ENCODE results near the gene GAPDH. TPM values are rescaled to one million over a fixed set of nuclear protein-coding genes. Genes with fewer than 3 reads are reported as not detected.
A peak's percentile ranks its signal among the peaks of the same experiment; 100 is the strongest.

Gene GAPDH
- polyA plus RNA-seq, 3 donors = 2,879 to 3,427 (median 3,223) TPM

GRCh38 chr12:6492838-6493496 is 41.4 kb upstream of the GAPDH start, which contains the start of gene MRPL51:
Gene MRPL51, minus strand, starts transcription at chr12:6493262. Its CDS starts 126 bp downstream, at chr12:6493136.
- Histone ChIP-seq H3K79me2 (ENCODE audit: insufficient read depth, low read length) (peaks cover 51% of the 10 kb centered on the region), H3K4me2 (replicated peaks; ENCODE audit: extremely low read depth, low read length, poor library complexity, severe bottlenecking) (peak within 1 kb of the TSS; percentile 93), H3K27me3 (ENCODE audit: control insufficient read depth in 2 of 2, insufficient read depth in 2 of 2, low read length in 2 of 2) (no peaks in the 10 kb centered on the region), H3K27ac (ENCODE audit: low read depth in 1 of 2, low read length in 2 of 2) (peak within 1 kb of the TSS; percentile 88 to 91), H2AFZ (ENCODE audit: insufficient read depth, low read depth, low read length, poor library complexity, severe bottlenecking) (peak within 1 kb of the TSS; percentile 94), H3K4me3 (replicated peaks in 1 of 3; ENCODE audit: low read depth in 2 of 3, low read length in 3 of 3) (peak within 1 kb of the TSS; percentile 61 to 92 (median 90)), H3K36me3 (replicated peaks in 1 of 2; ENCODE audit: control insufficient read depth in 1 of 2, insufficient read depth in 2 of 2, low read length in 2 of 2) (peaks cover 21 to 32% of the 10 kb centered on the region in 2 donors), H4K20me1 (ENCODE audit: insufficient read depth, low read length) (peaks cover 10% of the 10 kb centered on the region), H3K4me1 (ENCODE audit: control insufficient read depth in 1 of 2, insufficient read depth in 2 of 2, low read length in 2 of 2) (peaks cover 20 to 30% of the 10 kb centered on the region in 2 donors), H3K9me3 (replicated peaks in 1 of 2; ENCODE audit: control insufficient read depth in 1 of 2, insufficient read depth in 1 of 2, low read length in 2 of 2) (no peaks in the 10 kb centered on the region), H3K9ac (ENCODE audit: insufficient read depth, low read length, poor library complexity, severe bottlenecking) (peak within 1 kb of the TSS; percentile 73)
- TF ChIP-seq CTCF (IDR thresholded peaks at IDR 0.05) = no peak
- peak; percentile 91 to 94 (median 93) for DNase-seq
- Mint-ChIP-seq H3K27me3 (ENCODE audit: low read depth in 3 of 3) (peaks cover 0 to 3% (median 2%) of the 10 kb centered on the region in 3 donors), H3K4me1 (peaks cover 22% of the 10 kb centered on the region), H3K9me3 (no peaks in the 10 kb centered on the region), H3K27ac (peak within 1 kb of the TSS; percentile 95 to 99 (median 99)), H3K36me3 (peaks cover 16 to 28% of the 10 kb centered on the region in 2 donors), H3K4me3 (peak within 1 kb of the TSS; percentile 97 to 98)
- 0% methylated on average over 28 of the region's 39 CpGs for WGBS (ENCODE audit: insufficient coverage)
- intact Hi-C loops (cut with micrococcal nuclease) = loop anchor here (2.0 kb wide), 2 partner anchors 22 to 42 kb away; partner anchors contain the start of genes GAPDH (in 1 of the 2) and VAMP1 (in 1 of the 2)

DNA sequence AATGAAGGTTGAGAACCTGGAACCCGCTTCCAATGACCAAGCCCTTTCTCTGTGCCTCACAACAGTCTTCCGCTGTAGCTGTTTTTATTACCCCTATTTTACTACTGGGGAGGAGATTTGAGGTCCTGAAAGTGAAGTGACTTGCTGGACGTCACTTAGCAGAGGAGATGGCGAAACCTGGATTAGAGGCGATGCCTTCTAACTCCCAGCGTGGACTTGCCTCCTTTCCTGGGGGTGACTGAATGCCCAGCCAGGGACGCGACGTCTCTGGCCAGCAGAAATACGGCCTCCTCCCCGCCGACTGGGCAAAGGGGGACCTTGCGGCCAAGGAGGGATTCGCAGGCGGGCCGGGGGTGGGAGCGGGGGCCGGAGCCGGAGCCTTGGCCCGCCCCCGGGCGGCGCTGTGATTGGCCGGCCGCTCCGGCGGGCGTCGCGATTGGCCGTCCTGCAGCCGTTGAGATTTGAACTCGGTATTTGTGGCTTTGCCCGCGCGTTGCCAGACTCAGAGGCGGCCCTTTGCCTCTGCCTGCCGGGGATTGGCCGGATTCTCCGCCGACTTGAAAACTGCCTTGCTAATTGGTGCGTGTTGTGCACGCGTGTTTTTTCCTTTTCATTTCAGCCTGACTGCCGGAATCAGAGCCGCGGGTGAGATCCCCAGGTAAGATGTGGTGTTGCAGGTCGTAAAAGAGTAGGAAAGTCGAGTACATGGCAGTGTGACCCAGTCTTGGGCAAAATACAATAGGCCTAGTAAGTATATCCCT is 40.6 kb upstream of the GAPDH start, which contains the start of gene NCAPD2:
Gene NCAPD2, plus strand, starts transcription at position 606 of the 761 bp plus-strand sequence. CDS start 997 bp downstream, outside the sequence.
- peak; percentile 91 to 95 (median 91) for DNase-seq
- 0% methylated on average over 47 of the region's 49 CpGs for WGBS (ENCODE audit: insufficient coverage)
- Histone ChIP-seq H3K4me3 (replicated peaks in 1 of 3; ENCODE audit: low read depth in 2 of 3, low read length in 3 of 3) (peak within 1 kb of the TSS; percentile 61 to 92 (median 90)), H3K79me2 (ENCODE audit: insufficient read depth, low read length) (peaks cover 58% of the 10 kb centered on the region), H4K20me1 (ENCODE audit: insufficient read depth, low read length) (peaks cover 10% of the 10 kb centered on the region), H2AFZ (ENCODE audit: insufficient read depth, low read depth, low read length, poor library complexity, severe bottlenecking) (peak within 1 kb of the TSS; percentile 94), H3K9me3 (replicated peaks in 1 of 2; ENCODE audit: control insufficient read depth in 1 of 2, insufficient read depth in 1 of 2, low read length in 2 of 2) (no peaks in the 10 kb centered on the region), H3K27ac (ENCODE audit: low read depth in 1 of 2, low read length in 2 of 2) (peak within 1 kb of the TSS; percentile 88 to 91), H3K27me3 (ENCODE audit: control insufficient read depth in 2 of 2, insufficient read depth in 2 of 2, low read length in 2 of 2) (no peaks in the 10 kb centered on the region), H3K9ac (ENCODE audit: insufficient read depth, low read length, poor library complexity, severe bottlenecking) (peak within 1 kb of the TSS; percentile 73), H3K36me3 (replicated peaks in 1 of 2; ENCODE audit: control insufficient read depth in 1 of 2, insufficient read depth in 2 of 2, low read length in 2 of 2) (peaks cover 28 to 39% of the 10 kb centered on the region in 2 donors), H3K4me1 (ENCODE audit: control insufficient read depth in 1 of 2, insufficient read depth in 2 of 2, low read length in 2 of 2) (peaks cover 20 to 30% of the 10 kb centered on the region in 2 donors), H3K4me2 (replicated peaks; ENCODE audit: extremely low read depth, low read length, poor library complexity, severe bottlenecking) (peak within 1 kb of the TSS; percentile 93)
- H3K9me3 Mint-ChIP-seq = no peaks in the 10 kb centered on the region
- H3K4me3 Mint-ChIP-seq = peak within 1 kb of the TSS; percentile 97 to 98
- peaks cover 0 to 3% (median 2%) of the 10 kb centered on the region in 3 donors for H3K27me3 Mint-ChIP-seq (ENCODE audit: low read depth in 3 of 3)
- peak; percentile 19 for TF ChIP-seq CTCF (IDR thresholded peaks at IDR 0.05)
- intact Hi-C loops (cut with micrococcal nuclease) = loop anchor here (2.0 kb wide), 2 partner anchors 23 to 41 kb away; partner anchors contain the start of genes GAPDH (in 1 of the 2) and VAMP1 (in 1 of the 2)
- H3K36me3 Mint-ChIP-seq = peaks cover 20 to 35% of the 10 kb centered on the region in 2 donors
- peak within 1 kb of the TSS; percentile 95 to 99 (median 99) for H3K27ac Mint-ChIP-seq
- H3K4me1 Mint-ChIP-seq = peaks cover 22% of the 10 kb centered on the region

Measured in CD14-positive monocyte (primary cell).